GM18505 (cell line): ENCODE measurements around the gene CCDC197.

ENCODE experiments used
- ATAC-seq: cut with Tn5 transposase; IDR thresholded peaks from one replicate; pipeline ENCODE4 v1.9.1; 2021; ENCODE audit not compliant: unreplicated experiment
- POLR2A ChIP-seq: IDR thresholded peaks from 4 replicates; pipeline ENCODE4 v1.6.1; 2011; ENCODE audit warnings: borderline replicate concordance; ENCODE audit not compliant: insufficient read depth, insufficient read length; ENCODE audit errors: extremely low read depth

Gene CCDC197

DNA sequence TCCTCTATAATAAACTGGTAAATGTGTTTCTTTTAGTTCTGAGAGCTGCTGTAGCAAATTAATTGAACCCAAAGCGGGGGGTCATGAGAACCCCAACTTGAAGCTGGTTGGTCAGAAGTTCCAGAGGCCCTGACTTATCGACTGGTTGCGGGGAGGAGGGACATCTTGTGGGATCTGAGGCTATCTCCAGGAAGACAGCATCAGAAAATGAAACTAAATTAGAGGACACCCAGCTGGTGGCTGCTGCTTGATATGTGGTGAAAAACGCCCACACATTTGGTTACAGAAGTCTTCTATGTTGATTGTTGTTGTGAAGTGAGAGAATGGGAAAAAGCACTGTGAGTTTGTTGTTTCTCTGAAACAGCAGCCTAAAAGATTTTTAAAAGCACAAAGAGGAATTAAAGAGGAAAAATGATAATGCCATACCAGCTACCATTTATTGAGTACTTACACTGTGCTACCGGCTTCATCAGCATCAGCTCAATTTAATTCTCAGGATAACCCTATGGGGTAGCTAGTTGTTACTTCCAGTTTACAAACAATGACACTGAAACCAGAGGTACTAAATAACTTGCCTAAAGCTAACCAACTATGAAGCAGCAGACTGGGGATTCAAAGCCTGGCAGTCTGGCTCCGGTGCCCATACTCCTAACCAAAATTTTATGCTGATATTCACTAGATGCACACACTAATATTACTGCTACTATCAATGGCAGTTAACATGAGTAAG is 59.6 kb downstream of the CCDC197 start:
- peak; percentile 60 for ATAC-seq

DNA sequence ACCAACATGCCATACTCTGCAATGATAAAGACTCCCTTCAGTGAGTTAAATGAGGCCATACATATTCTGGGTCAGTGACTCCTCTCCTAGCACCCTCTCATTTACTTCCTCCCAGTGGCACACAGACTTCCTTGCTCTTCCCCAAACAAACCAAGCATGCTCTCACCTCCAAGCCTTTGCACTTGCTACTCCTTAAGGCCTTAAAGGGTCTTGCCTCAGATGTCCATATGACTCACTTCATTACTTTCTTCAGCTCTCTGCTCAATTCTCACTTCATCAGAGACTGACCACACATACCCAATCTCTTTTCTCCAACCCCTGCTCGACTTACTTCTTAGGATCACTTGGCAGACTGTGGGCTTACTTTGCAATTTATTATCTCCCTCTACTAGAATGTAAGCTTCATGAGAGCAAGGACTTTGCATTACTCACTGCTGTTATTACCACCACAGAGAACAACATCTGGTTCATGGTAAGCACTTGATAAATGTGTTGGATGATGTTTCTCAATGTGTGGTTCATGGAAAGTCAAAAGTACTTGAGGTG is 61.1 kb downstream of the CCDC197 start:
- ATAC-seq, result no peak

More for the DNA sequence above, 59.6 kb downstream of the CCDC197 start:
- no peak for TF ChIP-seq POLR2A

More for the DNA sequence above, 61.1 kb downstream of the CCDC197 start:
- TF ChIP-seq POLR2A, result no peak
